H1 (cell line): ENCODE measurements around the gene STIM2. TPM values are rescaled to one million over a fixed set of nuclear protein-coding genes. Genes with fewer than 3 reads are reported as not detected.

ENCODE experiments used
- CTCF ChIA-PET: fragments of 300-600 bp; sonication (Branson Sonifier 250); formaldehyde crosslinking; loops from one replicate; lab custom pipeline; 2021; ENCODE audit not compliant: partially characterized antibody; lab: Charles Lee
- POLR2A ChIA-PET: fragments of 300-600 bp; sonication (Branson Sonifier 250); formaldehyde crosslinking; loops from one replicate; lab custom pipeline; 2021; ENCODE audit warnings: inconsistent platforms; ENCODE audit not compliant: partially characterized antibody; lab: Charles Lee
- DNase-seq, 2 experiments: peaks; one replicate each; pipeline versions ENCODE4 v3.0.0 to v3.0.0-alpha.2; 2010 to 2022; ENCODE audit warnings: low spot score in 2 of 2, low read depth in 1 of 2, mixed read lengths in 1 of 2
- FAIRE-seq: peaks from 2 replicates; lab custom pipeline; 2011; peaks lifted over from hg19 to GRCh38; lab: Jason Lieb, UNC
- H2AFZ ChIP-seq: 2 replicates; pipeline ENCODE4 v1.8.1; 2012; ENCODE audit warnings: low read length, inconsistent platforms
- H2AK5ac ChIP-seq: 2 replicates; pipeline ENCODE4 v1.6.1; 2013; ENCODE audit warnings: low read depth, low read length
- H2BK120ac ChIP-seq: replicated peaks from 2 replicates; pipeline ENCODE3; 2013; ENCODE audit warnings: low read depth, low read length, inconsistent platforms
- H2BK12ac ChIP-seq: 2 replicates; pipeline ENCODE4 v1.6.1; 2013; ENCODE audit warnings: low read depth, low read length
- H2BK15ac ChIP-seq: 2 replicates; pipeline ENCODE4 v1.6.1; 2013; ENCODE audit warnings: low read length
- H2BK20ac ChIP-seq: 2 replicates; pipeline ENCODE4 v1.6.1; 2013; ENCODE audit warnings: low read length
- H2BK5ac ChIP-seq: 2 replicates; pipeline ENCODE4 v1.6.1; 2013; ENCODE audit warnings: low read depth, low read length
- H3K14ac ChIP-seq: 2 replicates; pipeline ENCODE4 v1.6.1; 2013; ENCODE audit warnings: inconsistent platforms; ENCODE audit not compliant: insufficient read length
- H3K18ac ChIP-seq: 2 replicates; pipeline ENCODE4 v1.6.1; 2013; ENCODE audit warnings: low read length; ENCODE audit errors: extremely low read depth
- H3K23ac ChIP-seq: 2 replicates; pipeline ENCODE4 v1.6.1; 2013; ENCODE audit warnings: inconsistent platforms; ENCODE audit not compliant: insufficient read length
- H3K23me2 ChIP-seq: 2 replicates; pipeline ENCODE4 v1.6.1; 2013; ENCODE audit warnings: low read depth, low read length
- H3K27ac ChIP-seq: 2 replicates; pipeline ENCODE4 v1.6.1; 2011; ENCODE audit warnings: low read depth, low read length, inconsistent platforms
- H3K27me3 ChIP-seq, 4 experiments: replicated peaks in 1 of 4; 1 replicate in 1 of 4; 2 replicates in 3 of 4; pipeline versions ENCODE4 v1.6.1 to v1.8.1; 2011 to 2013; ENCODE audit warnings: low read length in 3 of 4, mild to moderate bottlenecking in 3 of 4, inconsistent platforms in 2 of 4, mixed read lengths in 2 of 4, moderate library complexity in 1 of 4; ENCODE audit not compliant: control insufficient read depth in 3 of 4, insufficient read depth in 3 of 4; ENCODE audit errors: extremely low read depth in 1 of 4
- H3K36me3 ChIP-seq, 4 experiments: 2 replicates each; pipeline versions ENCODE4 v1.6.1 to v1.8.1; 2011 to 2013; ENCODE audit warnings: mild to moderate bottlenecking in 4 of 4, low read length in 3 of 4, moderate library complexity in 2 of 4, control low read depth in 1 of 4, inconsistent platforms in 1 of 4; ENCODE audit not compliant: insufficient read depth in 4 of 4, control insufficient read depth in 2 of 4
- H3K4ac ChIP-seq: replicated peaks from 2 replicates; pipeline ENCODE3; 2013; ENCODE audit warnings: low read length, low read depth, mixed read lengths, inconsistent platforms; ENCODE audit not compliant: insufficient read length
- H3K4me1 ChIP-seq, 4 experiments: replicated peaks in 1 of 4; 1 replicate in 1 of 4; 2 replicates in 3 of 4; pipeline versions ENCODE4 v1.6.1 to v1.8.1; 2011 to 2013; ENCODE audit warnings: low read length in 3 of 4, inconsistent platforms in 2 of 4, mixed read lengths in 1 of 4; ENCODE audit not compliant: insufficient read depth in 4 of 4, control insufficient read depth in 3 of 4
- H3K4me2 ChIP-seq, 2 experiments: 2 replicates each; pipeline versions ENCODE4 v1.6.1 to v1.8.1; 2011 to 2013; ENCODE audit warnings: low read depth in 2 of 2, low read length in 2 of 2, control low read depth in 1 of 2, inconsistent platforms in 1 of 2, mild to moderate bottlenecking in 1 of 2; ENCODE audit not compliant: insufficient read depth in 1 of 2
- H3K4me3 ChIP-seq, 4 experiments: fragments of 200-600, 300-600 bp in 1 of 4; sonication (generic), shearing (Covaris generic), sonication (Bioruptor Twin) in 1 of 4; 2 replicates each; pipeline versions ENCODE4 v1.5.1 to v1.8.1; 2011 to 2016; ENCODE audit warnings: low read length in 4 of 4, low read depth in 3 of 4, control low read depth in 2 of 4, inconsistent platforms in 2 of 4, mild to moderate bottlenecking in 2 of 4, mixed read lengths in 1 of 4, moderate library complexity in 1 of 4; ENCODE audit not compliant: insufficient read depth in 2 of 4; ENCODE audit errors: extremely low read depth in 1 of 4
- H3K56ac ChIP-seq: replicated peaks from 2 replicates; pipeline ENCODE3; 2013; ENCODE audit warnings: low read depth, mild to moderate bottlenecking, mixed read lengths, low read length, inconsistent platforms; ENCODE audit not compliant: insufficient read length
- H3K79me1 ChIP-seq: 2 replicates; pipeline ENCODE4 v1.6.1; 2013; ENCODE audit warnings: low read depth, low read length, control low read depth
- H3K79me2 ChIP-seq, 2 experiments: 2 replicates each; pipeline versions ENCODE4 v1.6.1 to v1.8.1; 2012 to 2013; ENCODE audit warnings: low read length in 2 of 2, mild to moderate bottlenecking in 2 of 2, inconsistent platforms in 1 of 2; ENCODE audit not compliant: insufficient read depth in 2 of 2, control insufficient read depth in 1 of 2
- H3K9ac ChIP-seq, 4 experiments: replicated peaks in 1 of 4; 1 replicate in 1 of 4; 2 replicates in 3 of 4; pipeline versions ENCODE4 v1.6.1 to v1.8.1; 2011 to 2013; ENCODE audit warnings: low read depth in 3 of 4, low read length in 3 of 4, control low read depth in 2 of 4, mild to moderate bottlenecking in 2 of 4, moderate library complexity in 2 of 4, inconsistent platforms in 1 of 4; ENCODE audit errors: extremely low read depth in 1 of 4
- H3K9me3 ChIP-seq, 2 experiments: 2 replicates each; pipeline versions ENCODE4 v1.6.1 to v1.8.1; 2012 to 2013; ENCODE audit warnings: mild to moderate bottlenecking in 2 of 2, moderate library complexity in 2 of 2, control low read depth in 1 of 2, inconsistent platforms in 1 of 2, low read depth in 1 of 2, low read length in 1 of 2, mixed read lengths in 1 of 2; ENCODE audit not compliant: insufficient read depth in 2 of 2
- H4K20me1 ChIP-seq, 2 experiments: replicated peaks in 1 of 2; 2 replicates each; pipeline versions ENCODE3 to v1.8.1; 2011 to 2013; ENCODE audit warnings: inconsistent platforms in 2 of 2, low read length in 2 of 2, mild to moderate bottlenecking in 1 of 2; ENCODE audit not compliant: insufficient read depth in 2 of 2, control insufficient read depth in 1 of 2
- H4K5ac ChIP-seq: 2 replicates; pipeline ENCODE4 v1.6.1; 2013; ENCODE audit warnings: low read length, low read depth, mixed read lengths, inconsistent platforms; ENCODE audit not compliant: insufficient read length
- H4K8ac ChIP-seq: 2 replicates; pipeline ENCODE4 v1.8.0; 2013; ENCODE audit warnings: mild to moderate bottlenecking, moderate library complexity, low read length, inconsistent platforms; ENCODE audit not compliant: insufficient read depth; ENCODE audit errors: extremely low read depth
- H4K91ac ChIP-seq: replicated peaks from 2 replicates; pipeline ENCODE3; 2013; ENCODE audit warnings: low read length, mixed read lengths, inconsistent platforms; ENCODE audit not compliant: insufficient read length
- KDM1A ChIP-seq: fragments of 200-600, 300-600 bp; sonication (generic); IDR thresholded peaks from 2 replicates; pipeline ENCODE4 v1.7.1; 2016; ENCODE audit warnings: mild to moderate bottlenecking, low read length, borderline replicate concordance
- WGBS, 2 experiments: shearing (Covaris generic) in 1 of 2; methylation state at CpG; one replicate each; pipeline versions ENCODE4 v1.1.6 to v1.1.7; 2013 to 2015; ENCODE audit warnings: low lambda C conversion rate in 2 of 2, mixed read lengths in 2 of 2, inconsistent platforms in 1 of 2, low coverage in 1 of 2, missing lambda C conversion rate in 1 of 2; ENCODE audit not compliant: insufficient replicate concordance in 2 of 2, insufficient coverage in 1 of 2, insufficient read length in 1 of 2; ENCODE audit errors: extremely low coverage in 1 of 2, missing lambda C conversion rate in 1 of 2; 5-methylcytosine and 5-hydroxymethylcytosine counted together
- polyA plus RNA-seq, 7 experiments: library from polyadenylated mRNA; depleted of rRNA in 3 of 7; stranded (reverse) in 5 of 7; unstranded in 2 of 7; fragments of >200 nt in 5 of 7; fragments of 200-250 nt in 2 of 7; gene quantifications; 1 replicate in 5 of 7; 2 replicates in 1 of 7; 4 replicates in 1 of 7; pipeline versions ENCODE4 v1.2.1 to v1.2.3, GENCODE V29; 2011 to 2013; ENCODE audit warnings: missing spikeins in 2 of 7, mixed read lengths in 2 of 7
- total RNA-seq: library from RNA; stranded (reverse); fragmentation: NEBNext Ultra II Directional; extraction: Animal tissue kit (Norgen Biotek cat#: 25700); gene quantifications from 2 replicates; pipeline ENCODE4 v1.2.1, GENCODE V29; 2021

The STIM2 gene
- total and polyA plus RNA-seq, 2 of the 8 experiments (the other 6 are each of a cell fraction or from before 2014, with no cell fraction given) = 22.9 to 23.0 TPM

DNA sequence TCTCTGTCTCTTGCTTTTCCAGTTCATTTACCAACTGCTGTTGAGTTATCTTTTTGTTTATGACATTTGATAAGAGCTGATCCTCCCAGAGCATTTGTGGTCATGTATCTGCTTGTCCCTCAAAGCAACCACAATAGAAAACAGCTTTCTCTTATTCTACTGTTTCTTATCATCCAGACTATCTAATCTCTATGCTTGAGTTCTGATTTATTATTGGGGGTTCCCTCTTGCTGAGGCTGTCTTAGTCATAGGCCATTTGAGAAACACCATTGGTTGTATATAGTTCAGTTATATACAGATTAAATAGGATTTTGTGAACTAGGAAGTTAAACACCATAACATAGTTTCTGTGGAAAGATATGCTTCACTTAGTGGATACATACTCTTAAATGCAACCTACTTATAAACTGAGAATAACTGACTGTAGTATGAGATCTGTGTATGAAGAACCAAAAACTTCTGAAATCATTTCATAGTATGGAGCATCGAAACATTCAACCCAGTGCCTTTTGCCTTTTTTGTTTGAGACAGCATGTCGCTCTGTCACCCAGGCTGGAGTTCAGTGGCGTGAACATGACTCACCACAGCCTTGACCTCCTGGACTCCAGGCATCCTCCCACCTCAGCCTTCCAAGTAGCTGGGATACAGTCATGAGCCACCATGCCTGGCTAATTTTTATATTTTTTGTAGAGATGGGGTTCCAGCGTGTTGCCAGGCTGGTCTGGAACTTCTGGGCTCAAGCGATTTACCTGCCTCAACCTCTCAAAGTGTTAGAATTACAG is 75.8 kb downstream of the STIM2 start:
- peaks cover 0 to 7% (median 1%) of the 10 kb centered on the region in 4 experiments; a peak in 2 of 7 replicates for H3K4me1 ChIP-seq
- H3K27ac ChIP-seq = no peak overlapping the region
- H2BK120ac ChIP-seq = no peak overlapping the region
- H3K23me2 ChIP-seq = no peaks in the 10 kb centered on the region
- no peak for TF ChIP-seq KDM1A
- TF ChIP-seq, all 59 proteins: peak for 0
- Histone ChIP-seq H3K4ac (no peak overlapping the region), H2BK15ac (no peak overlapping the region), H2BK20ac (no peak overlapping the region), H4K91ac (no peak overlapping the region), H3K56ac (no peak overlapping the region), H3K9ac (no peak overlapping the region), H3K9me3 (no peaks in the 10 kb centered on the region), H3K4me2 (no peak overlapping the region), H3K79me1 (no peaks in the 10 kb centered on the region), H2BK12ac (no peak overlapping the region), H2AK5ac (no peak overlapping the region), H3K36me3 (no peaks in the 10 kb centered on the region), H4K20me1 (peaks cover 0 to 2% of the 10 kb centered on the region in 2 experiments), H3K27me3 (no peaks in the 10 kb centered on the region), H4K8ac (no peak overlapping the region), H3K4me3 (no peak overlapping the region), H3K23ac (no peak overlapping the region), H2BK5ac (no peak overlapping the region), H2AFZ (no peak overlapping the region), H4K5ac (no peak overlapping the region), H3K14ac (no peak overlapping the region), H3K18ac (no peak overlapping the region), H3K79me2 (no peaks in the 10 kb centered on the region)
- no peak for FAIRE-seq
- ChIA-PET CTCF (no interaction called here), POLR2A (interaction anchor here (0.6 kb wide), 1 partner anchor 21 kb away, joined by 3 read pairs; no protein-coding TSS in a partner anchor)
- WGBS, 2 experiments = 88% methylated on average over 5 of the region's 5 CpGs; no CpG with 5 or more reads in 1 of the 2 experiments
- no peak for DNase-seq
